Neural progenitor cell (in vitro differentiated cells): ENCODE results near the gene PLPPR2. TPM values are rescaled to one million over a fixed set of nuclear protein-coding genes. Genes with fewer than 3 reads are reported as not detected.

ENCODE experiments used
- DNase-seq: peaks from one replicate; pipeline ENCODE4 v3.0.0-alpha.2; 2016; ENCODE audit warnings: low spot score
- H2AFZ ChIP-seq: fragments of 200-600 bp; sonication (generic); replicated peaks from 2 replicates; pipeline ENCODE4 v1.6.1; 2016; ENCODE audit warnings: antibody characterized with exemption
- H3F3A ChIP-seq: fragments of 200-600 bp; sonication (generic); 2 replicates; pipeline ENCODE4 v1.6.1; 2016; ENCODE audit warnings: antibody characterized with exemption, low read depth
- H3K27ac ChIP-seq: fragments of 200-600 bp; sonication (generic); 2 replicates; pipeline ENCODE4 v1.5.1; 2016; ENCODE audit warnings: mild to moderate bottlenecking
- H3K27me3 ChIP-seq: fragments of 200-600 bp; sonication (generic); 2 replicates; pipeline ENCODE4 v1.6.1; 2016; ENCODE audit warnings: mild to moderate bottlenecking, moderate library complexity
- H3K36me3 ChIP-seq: fragments of 200-600 bp; sonication (generic); 2 replicates; pipeline ENCODE4 v1.5.1; 2016
- H3K4me1 ChIP-seq: fragments of 200-600 bp; sonication (generic); 2 replicates; pipeline ENCODE4 v1.6.1; 2016; ENCODE audit warnings: mixed run types
- H3K4me2 ChIP-seq: fragments of 200-600 bp; sonication (generic); 2 replicates; pipeline ENCODE4 v1.6.1; 2016
- H3K4me3 ChIP-seq: fragments of 200-600 bp; sonication (generic); 2 replicates; pipeline ENCODE4 v1.5.1; 2016
- H3K79me2 ChIP-seq: fragments of 200-600 bp; sonication (generic); 2 replicates; pipeline ENCODE4 v1.6.1; 2016; ENCODE audit warnings: low read depth
- H3K9ac ChIP-seq: fragments of 200-600 bp; sonication (generic); 2 replicates; pipeline ENCODE4 v1.6.1; 2016
- H3K9me3 ChIP-seq: fragments of 200-600 bp; sonication (generic); 2 replicates; pipeline ENCODE4 v1.5.1; 2016; ENCODE audit warnings: low read depth
- H4K20me1 ChIP-seq: fragments of 200-600 bp; sonication (generic); 2 replicates; pipeline ENCODE4 v1.6.1; 2016; ENCODE audit warnings: low read depth
- H3K27ac Mint-ChIP-seq: 3 replicates; pipeline ENCODE4 v1.8.0; 2021; ENCODE audit warnings: mixed read lengths
- H3K27me3 Mint-ChIP-seq: 2 replicates; pipeline ENCODE4 v1.8.0; 2022; ENCODE audit warnings: low read depth, mild to moderate bottlenecking, inconsistent platforms, moderate library complexity, mixed read lengths; ENCODE audit not compliant: insufficient read depth
- H3K36me3 Mint-ChIP-seq: 3 replicates; pipeline ENCODE4 v1.8.0; 2021; ENCODE audit warnings: mixed read lengths
- H3K4me1 Mint-ChIP-seq: 3 replicates; pipeline ENCODE4 v1.8.0; 2021; ENCODE audit warnings: mixed read lengths
- H3K4me3 Mint-ChIP-seq: 3 replicates; pipeline ENCODE4 v1.8.0; 2021; ENCODE audit warnings: mild to moderate bottlenecking, moderate library complexity, mixed read lengths
- H3K9me3 Mint-ChIP-seq: 3 replicates; pipeline ENCODE4 v1.8.0; 2020; ENCODE audit warnings: mixed read lengths
- CTCF ChIP-seq: fragments of 200-600 bp; sonication (generic); IDR thresholded peaks from 2 replicates; pipeline ENCODE4 v1.5.1; 2017; ENCODE audit warnings: antibody characterized with exemption, mild to moderate bottlenecking
- EZH2 ChIP-seq: fragments of 200-600 bp; sonication (generic); IDR thresholded peaks from 2 replicates; pipeline ENCODE4 v1.6.1; 2017; ENCODE audit warnings: antibody characterized with exemption, mild to moderate bottlenecking, moderate library complexity
- EZH2phosphoT487 ChIP-seq: fragments of 200-600 bp; sonication (generic); IDR thresholded peaks from 2 replicates; pipeline ENCODE4 v1.6.1; 2017; ENCODE audit warnings: antibody characterized with exemption
- total RNA-seq: library from RNA; depleted of rRNA; stranded (reverse); fragments of >200 nt; gene quantifications from 2 replicates; pipeline ENCODE4 v1.2.3, GENCODE V29; 2015; ENCODE audit warnings: low replicate concordance

The PLPPR2 gene
- total RNA-seq, 1 donor from 2014 or later: 0.80 TPM

GRCh38 chr19:11390359-11390758 lies 35.1 kb downstream of the PLPPR2 start:
- no peaks in the 10 kb centered on the region for H3K36me3 Mint-ChIP-seq
- no peak overlapping the region for H3K9ac ChIP-seq
- H3K4me1 ChIP-seq: no peaks in the 10 kb centered on the region
- no peak overlapping the region for H3K27ac ChIP-seq
- H3K27ac Mint-ChIP-seq: no peak overlapping the region
- no peaks in the 10 kb centered on the region for H4K20me1 ChIP-seq
- no peak overlapping the region for H2AFZ ChIP-seq
- TF ChIP-seq EZH2 (no peak), EZH2phosphoT487 (no peak), CTCF (no peak)
- no peaks in the 10 kb centered on the region for H3K9me3 ChIP-seq
- H3K27me3 Mint-ChIP-seq: peaks cover 11% of the 10 kb centered on the region
- H3K4me2 ChIP-seq: no peak overlapping the region
- H3K4me3 Mint-ChIP-seq: no peak overlapping the region
- no peaks in the 10 kb centered on the region for H3K27me3 ChIP-seq
- no peaks in the 10 kb centered on the region for H3K79me2 ChIP-seq
- no peak for DNase-seq
- no peaks in the 10 kb centered on the region for H3F3A ChIP-seq
- no peaks in the 10 kb centered on the region for H3K9me3 Mint-ChIP-seq
- no peak overlapping the region for H3K4me3 ChIP-seq
- H3K4me1 Mint-ChIP-seq: no peaks in the 10 kb centered on the region
- H3K36me3 ChIP-seq: no peaks in the 10 kb centered on the region

- no peaks in the 10 kb centered on the region for H3K9me3 Mint-ChIP-seq
- no peaks in the 10 kb centered on the region for H3K36me3 ChIP-seq
- H3K4me1 ChIP-seq: no peaks in the 10 kb centered on the region
- no peaks in the 10 kb centered on the region for H3F3A ChIP-seq
- peaks cover 13% of the 10 kb centered on the region for H3K27me3 Mint-ChIP-seq
- H3K79me2 ChIP-seq: no peaks in the 10 kb centered on the region
- H3K9me3 ChIP-seq: no peaks in the 10 kb centered on the region
- H3K36me3 Mint-ChIP-seq: no peaks in the 10 kb centered on the region
- H2AFZ ChIP-seq: no peak overlapping the region
- H3K4me3 Mint-ChIP-seq: no peak overlapping the region
- no peaks in the 10 kb centered on the region for H3K27me3 ChIP-seq
- H3K9ac ChIP-seq: no peak overlapping the region
- no peak overlapping the region for H3K27ac Mint-ChIP-seq
- no peak overlapping the region for H3K4me2 ChIP-seq
- H3K4me1 Mint-ChIP-seq: no peaks in the 10 kb centered on the region
- H4K20me1 ChIP-seq: no peaks in the 10 kb centered on the region
- no peak for DNase-seq
- no peak overlapping the region for H3K4me3 ChIP-seq
- TF ChIP-seq EZH2: no peak
- no peak for TF ChIP-seq CTCF
- TF ChIP-seq EZH2phosphoT487: no peak
- no peak overlapping the region for H3K27ac ChIP-seq
Measured at GRCh38 chr19:11390933-11391680, 35.9 kb downstream of the PLPPR2 start.

- TF ChIP-seq CTCF (no peak), EZH2 (no peak), EZH2phosphoT487 (no peak)
- Histone ChIP-seq H3F3A (no peaks in the 10 kb centered on the region), H3K79me2 (no peaks in the 10 kb centered on the region), H2AFZ (no peak overlapping the region), H3K36me3 (no peaks in the 10 kb centered on the region), H3K4me1 (no peaks in the 10 kb centered on the region), H3K27me3 (no peaks in the 10 kb centered on the region), H3K4me3 (no peak overlapping the region), H4K20me1 (no peaks in the 10 kb centered on the region), H3K27ac (no peak overlapping the region), H3K4me2 (no peak overlapping the region), H3K9ac (no peak overlapping the region), H3K9me3 (no peaks in the 10 kb centered on the region)
- H3K36me3 Mint-ChIP-seq: no peaks in the 10 kb centered on the region
- DNase-seq: no peak
- peaks cover 16% of the 10 kb centered on the region for H3K27me3 Mint-ChIP-seq
- H3K4me1 Mint-ChIP-seq: no peaks in the 10 kb centered on the region
- no peak overlapping the region for H3K27ac Mint-ChIP-seq
- H3K9me3 Mint-ChIP-seq: no peaks in the 10 kb centered on the region
- H3K4me3 Mint-ChIP-seq: no peak overlapping the region
Measured at GRCh38 chr19:11397089-11397610, 41.9 kb downstream of the PLPPR2 start.
